ENCODE data around the gene CDH13. TPM values are rescaled to one million over a fixed set of nuclear protein-coding genes. Genes with fewer than 3 reads are reported as not detected.

The CDH13 gene
- total RNA-seq, 1 donor from 2014 or later: not detected

DNA sequence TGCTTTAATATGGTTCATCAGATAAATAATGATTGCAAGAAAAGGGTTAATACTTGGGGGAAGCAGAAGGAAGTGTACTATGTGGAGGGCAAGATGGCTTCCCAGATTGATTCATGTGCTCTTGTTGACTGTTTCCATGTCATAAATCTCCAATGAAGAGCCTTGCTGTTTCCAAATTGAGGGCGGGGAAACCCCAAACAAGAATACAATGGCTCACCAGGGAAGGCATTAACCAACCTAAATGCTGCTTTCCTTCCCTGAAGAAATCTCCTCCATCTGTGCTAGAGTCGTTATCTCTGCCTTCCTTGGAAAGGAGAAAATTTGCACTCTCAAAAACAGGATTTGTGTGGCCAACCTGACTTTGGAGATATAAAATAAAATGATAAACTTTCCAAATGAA is 28.0 kb upstream of the CDH13 start:
- peaks cover 3% of the 10 kb centered on the region for H3K27me3 Mint-ChIP-seq
- ATAC-seq (ENCODE audit: low read depth): no peak
- CTCF ChIA-PET: no interaction called here
- no peak for DNase-seq
- H3K27ac Mint-ChIP-seq: no peak overlapping the region
- H3K4me3 Mint-ChIP-seq: no peak overlapping the region
- H3K4me1 Mint-ChIP-seq: no peaks in the 10 kb centered on the region
- POLR2A ChIA-PET: no interaction called here
- H3K9me3 Mint-ChIP-seq: peaks cover 10% of the 10 kb centered on the region
- H3K36me3 Mint-ChIP-seq (ENCODE audit: low read depth): no peaks in the 10 kb centered on the region
- TF ChIP-seq, protein P1, sequence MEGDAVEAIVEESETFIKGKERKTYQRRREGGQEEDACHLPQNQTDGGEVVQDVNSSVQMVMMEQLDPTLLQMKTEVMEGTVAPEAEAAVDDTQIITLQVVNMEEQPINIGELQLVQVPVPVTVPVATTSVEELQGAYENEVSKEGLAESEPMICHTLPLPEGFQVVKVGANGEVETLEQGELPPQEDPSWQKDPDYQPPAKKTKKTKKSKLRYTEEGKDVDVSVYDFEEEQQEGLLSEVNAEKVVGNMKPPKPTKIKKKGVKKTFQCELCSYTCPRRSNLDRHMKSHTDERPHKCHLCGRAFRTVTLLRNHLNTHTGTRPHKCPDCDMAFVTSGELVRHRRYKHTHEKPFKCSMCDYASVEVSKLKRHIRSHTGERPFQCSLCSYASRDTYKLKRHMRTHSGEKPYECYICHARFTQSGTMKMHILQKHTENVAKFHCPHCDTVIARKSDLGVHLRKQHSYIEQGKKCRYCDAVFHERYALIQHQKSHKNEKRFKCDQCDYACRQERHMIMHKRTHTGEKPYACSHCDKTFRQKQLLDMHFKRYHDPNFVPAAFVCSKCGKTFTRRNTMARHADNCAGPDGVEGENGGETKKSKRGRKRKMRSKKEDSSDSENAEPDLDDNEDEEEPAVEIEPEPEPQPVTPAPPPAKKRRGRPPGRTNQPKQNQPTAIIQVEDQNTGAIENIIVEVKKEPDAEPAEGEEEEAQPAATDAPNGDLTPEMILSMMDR (IDR thresholded peaks at IDR 0.05): no peak
- intact Hi-C loops (cut with micrococcal nuclease): no loop called here

DNA sequence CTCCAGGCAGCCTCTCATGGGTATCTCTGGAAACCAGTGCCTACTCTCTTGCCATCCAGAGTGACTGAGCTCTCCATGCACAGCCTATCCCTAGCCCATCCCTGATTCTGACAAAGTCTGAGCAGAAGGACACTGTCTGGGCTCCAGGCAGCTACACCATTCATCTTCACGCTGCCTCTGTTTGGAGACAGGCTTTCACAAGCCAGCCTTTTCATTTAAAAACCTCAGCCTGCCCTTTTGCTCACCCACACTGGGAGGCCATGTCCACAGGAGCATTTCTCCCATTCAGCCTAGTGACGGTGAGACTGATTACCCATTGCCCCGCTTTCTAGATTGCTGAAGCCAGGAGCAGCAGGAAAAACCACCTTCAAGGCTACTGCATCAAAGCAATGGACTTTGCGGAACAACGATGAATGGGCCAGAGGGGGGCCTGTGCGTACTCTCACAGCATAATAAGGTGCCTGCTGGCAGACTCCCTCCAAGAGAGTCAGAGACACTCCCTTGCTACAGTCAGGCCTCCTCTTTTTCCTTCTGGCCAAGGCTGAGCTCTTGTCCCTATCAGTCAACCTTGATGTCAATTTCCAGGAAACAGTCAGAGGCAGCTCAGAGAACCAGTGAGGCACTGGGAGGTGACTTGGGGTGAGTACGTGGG is 24.7 kb upstream of the CDH13 start:
- CTCF ChIA-PET: no interaction called here
- Mint-ChIP-seq H3K27ac (no peak overlapping the region), H3K36me3 (ENCODE audit: low read depth) (no peaks in the 10 kb centered on the region), H3K9me3 (peaks cover 10% of the 10 kb centered on the region), H3K27me3 (peaks cover 2% of the 10 kb centered on the region), H3K4me3 (no peak overlapping the region), H3K4me1 (no peaks in the 10 kb centered on the region)
- DNase-seq (no peak), ATAC-seq (ENCODE audit: low read depth) (no peak)
- TF ChIP-seq, protein P1 (IDR thresholded peaks at IDR 0.05): no peak
- intact Hi-C loops (cut with micrococcal nuclease): no loop called here
- POLR2A ChIA-PET: no interaction called here

DNA sequence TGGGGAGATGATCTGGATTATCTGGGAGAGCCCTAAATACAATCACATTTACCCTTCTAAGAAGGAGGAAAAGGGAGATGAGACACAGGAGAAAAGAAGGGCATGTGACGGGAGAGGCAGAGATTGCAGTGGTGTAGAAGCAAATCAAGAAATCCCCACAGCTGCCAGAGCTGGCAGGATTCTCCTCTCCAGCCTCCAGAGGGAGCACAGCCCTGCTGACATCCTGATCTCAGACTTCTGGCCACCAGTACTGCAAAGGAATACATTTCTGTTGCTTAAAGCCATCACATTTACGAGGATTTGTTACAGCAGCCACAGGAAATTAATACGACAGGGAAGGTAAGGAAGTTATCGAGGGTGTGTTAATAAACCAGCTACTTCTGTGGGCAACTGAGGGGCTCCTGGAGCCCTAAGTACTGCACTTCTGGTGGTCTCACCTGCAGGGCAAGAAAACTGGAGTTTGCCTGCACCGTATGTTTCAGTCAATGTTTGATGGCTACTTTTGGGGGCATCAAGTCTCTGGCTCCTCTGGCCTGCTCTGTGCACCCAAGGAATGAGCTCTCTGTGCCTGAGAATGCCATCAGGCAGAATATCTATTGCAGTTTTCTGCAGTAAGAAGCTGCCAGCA is 22.9 kb upstream of the CDH13 start:
- ChIA-PET POLR2A (no interaction called here), CTCF (no interaction called here)
- intact Hi-C loops (cut with micrococcal nuclease): no loop called here
- H3K36me3 Mint-ChIP-seq (ENCODE audit: low read depth): no peaks in the 10 kb centered on the region
- no peaks in the 10 kb centered on the region for H3K4me1 Mint-ChIP-seq
- no peak overlapping the region for H3K27ac Mint-ChIP-seq
- TF ChIP-seq, protein P1 (IDR thresholded peaks at IDR 0.05): no peak
- peaks cover 2% of the 10 kb centered on the region for H3K27me3 Mint-ChIP-seq
- ATAC-seq (ENCODE audit: low read depth) (no peak), DNase-seq (no peak)
- H3K9me3 Mint-ChIP-seq: peaks cover 10% of the 10 kb centered on the region
- H3K4me3 Mint-ChIP-seq: no peak overlapping the region

DNA sequence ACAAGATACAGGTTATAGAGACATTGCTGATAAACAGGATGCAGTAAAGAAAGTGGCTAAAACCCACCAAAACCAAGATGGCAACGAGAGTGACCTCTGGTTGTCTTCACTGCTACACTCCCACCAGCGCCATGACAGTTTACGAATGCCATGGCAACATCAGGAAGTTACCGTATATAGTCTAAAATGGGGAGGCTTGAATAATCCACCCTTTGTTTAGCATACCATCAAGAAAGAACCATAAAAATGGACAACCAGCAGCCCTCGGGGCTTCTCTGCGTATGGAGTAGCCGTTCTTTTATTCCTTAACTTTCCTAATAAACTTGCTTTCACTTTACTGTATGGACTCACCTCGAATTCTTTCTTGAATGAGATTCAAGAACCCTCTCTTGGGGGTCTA is 21.7 kb upstream of the CDH13 start:
- DNase-seq (no peak), ATAC-seq (ENCODE audit: low read depth) (no peak)
- CTCF ChIA-PET: no interaction called here
- Mint-ChIP-seq H3K4me3 (no peak overlapping the region), H3K27ac (no peak overlapping the region), H3K36me3 (ENCODE audit: low read depth) (no peaks in the 10 kb centered on the region), H3K4me1 (no peaks in the 10 kb centered on the region), H3K27me3 (peaks cover 6% of the 10 kb centered on the region), H3K9me3 (peaks cover 5% of the 10 kb centered on the region)
- POLR2A ChIA-PET: no interaction called here
- intact Hi-C loops (cut with micrococcal nuclease): no loop called here
- TF ChIP-seq, protein P1 (IDR thresholded peaks at IDR 0.05): no peak

DNA sequence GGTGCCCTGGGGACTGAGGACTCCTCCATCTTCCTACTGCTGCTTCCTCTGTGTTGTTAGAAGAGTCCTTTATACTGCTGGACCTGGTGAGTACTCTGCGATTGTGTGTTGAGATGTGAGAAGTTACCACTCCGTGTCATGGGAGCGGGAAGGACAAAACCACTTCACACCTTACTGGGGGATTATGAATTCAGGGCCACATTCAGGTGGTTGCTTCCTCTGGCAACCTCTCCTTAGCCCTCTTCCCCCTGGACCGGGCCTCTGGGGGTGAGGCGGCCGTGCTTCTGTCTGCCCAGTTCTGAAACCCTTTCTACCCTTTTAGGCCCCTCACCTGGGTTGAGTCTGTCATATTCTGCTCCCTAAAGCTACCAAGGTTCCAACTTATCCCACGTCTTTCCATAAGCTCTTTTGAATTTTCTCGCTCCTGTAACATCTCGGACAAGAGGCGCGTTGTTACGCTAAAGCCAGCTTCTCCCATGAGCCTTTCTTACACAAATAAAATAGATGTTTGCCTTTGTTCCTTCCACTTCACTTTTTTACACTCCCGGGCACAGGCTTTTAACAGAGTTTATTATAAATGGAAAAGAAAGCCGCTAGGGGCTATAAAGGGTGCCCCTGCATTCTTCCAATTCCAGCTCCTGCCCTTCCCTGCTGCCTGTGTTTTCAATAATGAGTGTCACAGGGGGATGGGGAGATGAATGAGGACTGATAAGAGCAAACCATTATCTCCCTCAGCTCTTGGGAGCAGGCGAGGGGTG is 20.7 kb upstream of the CDH13 start:
- Mint-ChIP-seq H3K9me3 (peaks cover 1% of the 10 kb centered on the region), H3K4me1 (no peaks in the 10 kb centered on the region), H3K36me3 (ENCODE audit: low read depth) (no peaks in the 10 kb centered on the region), H3K4me3 (no peak overlapping the region), H3K27ac (no peak overlapping the region), H3K27me3 (peaks cover 6% of the 10 kb centered on the region)
- TF ChIP-seq, protein P1 (IDR thresholded peaks at IDR 0.05): no peak
- CTCF ChIA-PET: no interaction called here
- ATAC-seq (ENCODE audit: low read depth) (no peak), DNase-seq (no peak)
- POLR2A ChIA-PET: no interaction called here
- intact Hi-C loops (cut with micrococcal nuclease): no loop called here

Data from activated B cell treated with CpG ODN at 0.5 μM for 24 hours (primary cell).